OCI-LY3 (cell line): ENCODE measurements around the gene KXD1.

Source experiments
- H2AFZ ChIP-seq: fragments of 200-600, 300-600 bp; shearing (Covaris generic); 2 replicates; pipeline ENCODE4 v1.6.0; 2014; ENCODE audit warnings: antibody characterized with exemption, low read depth, low read length
- H3K27ac ChIP-seq: fragments of 200-600, 300-600 bp; sonication (generic); 2 replicates; pipeline ENCODE4 v1.5.1; 2014; ENCODE audit warnings: mild to moderate bottlenecking, low read length, moderate library complexity, mixed read lengths
- H3K27me3 ChIP-seq: fragments of 200-600, 300-600 bp; sonication (generic); 2 replicates; pipeline ENCODE4 v1.6.1; 2014; ENCODE audit warnings: low read depth, low read length, mixed read lengths
- H3K36me3 ChIP-seq: fragments of 200-600, 300-600 bp; sonication (generic); replicated peaks from 2 replicates; pipeline ENCODE3; 2014; ENCODE audit warnings: low read depth, low read length, mixed read lengths
- H3K4me1 ChIP-seq: fragments of 300-600, 200-600 bp; sonication (generic); 2 replicates; pipeline ENCODE4 v1.6.1; 2014; ENCODE audit warnings: low read length, mixed read lengths
- H3K4me2 ChIP-seq: fragments of 200-600, 300-600 bp; sonication (generic); 2 replicates; pipeline ENCODE4 v1.6.1; 2014; ENCODE audit warnings: low read length, mixed read lengths
- H3K4me3 ChIP-seq: fragments of 300-600, 200-600 bp; sonication (generic); 2 replicates; pipeline ENCODE4 v1.5.1; 2014; ENCODE audit warnings: antibody characterized with exemption, mild to moderate bottlenecking, low read length, moderate library complexity
- H3K79me2 ChIP-seq: fragments of 300-600, 200-600 bp; shearing (Covaris generic); 2 replicates; pipeline ENCODE4 v1.6.1; 2014; ENCODE audit warnings: mild to moderate bottlenecking, low read length, mixed read lengths
- H3K9ac ChIP-seq: fragments of 300-600, 200-600 bp; shearing (Covaris generic); 2 replicates; pipeline ENCODE4 v1.6.0; 2014; ENCODE audit warnings: mild to moderate bottlenecking, low read length, moderate library complexity
- H3K9me3 ChIP-seq: fragments of 200-600, 300-600 bp; shearing (Covaris generic); 2 replicates; pipeline ENCODE4 v1.6.1; 2014; ENCODE audit warnings: low read length, mixed read lengths; ENCODE audit not compliant: insufficient read depth
- H4K20me1 ChIP-seq: fragments of 200-600, 300-600 bp; sonication (generic); 2 replicates; pipeline ENCODE4 v1.6.1; 2016; ENCODE audit warnings: low read length, mixed read lengths; ENCODE audit not compliant: insufficient read depth
- CTCF ChIP-seq: fragments of 200-600, 300-600 bp; sonication (generic); IDR thresholded peaks from 2 replicates; pipeline ENCODE4 v1.5.1; 2014; ENCODE audit warnings: antibody characterized with exemption, low read length, low read depth
- EZH2phosphoT487 ChIP-seq: fragments of 200-600 bp; shearing (Covaris generic); IDR thresholded peaks from 2 replicates; pipeline ENCODE4 v1.6.1; 2018; ENCODE audit warnings: antibody characterized with exemption, mixed run types, low read depth

KXD1 gene

GRCh38 chr19:18519962-18520847, 37.5 kb upstream of the KXD1 start:
- no peak overlapping the region for H2AFZ ChIP-seq
- peaks cover 66% of the 10 kb centered on the region for H3K79me2 ChIP-seq
- H3K9ac ChIP-seq = peak overlapping the region; percentile 91
- peaks cover 6% of the 10 kb centered on the region for H3K36me3 ChIP-seq
- H3K9me3 ChIP-seq = no peaks in the 10 kb centered on the region
- H3K4me2 ChIP-seq = peak overlapping the region; percentile 83
- peak overlapping the region; percentile 85 for H3K4me3 ChIP-seq
- H3K27me3 ChIP-seq = no peaks in the 10 kb centered on the region
- peaks cover 24% of the 10 kb centered on the region for H3K4me1 ChIP-seq
- peak overlapping the region; percentile 82 for H3K27ac ChIP-seq
- TF ChIP-seq EZH2phosphoT487 (no peak), CTCF (peak; percentile 91)
- H4K20me1 ChIP-seq = peaks cover 50% of the 10 kb centered on the region

GRCh38 chr19:18520848-18521691, 36.6 kb upstream of the KXD1 start:
- H3K4me3 ChIP-seq = peak overlapping the region; percentile 85
- TF ChIP-seq CTCF (no peak; the same call in 1 of the 2 replicates), EZH2phosphoT487 (no peak)
- peaks cover 6% of the 10 kb centered on the region for H3K36me3 ChIP-seq
- H3K27ac ChIP-seq = peak overlapping the region; percentile 82
- H3K4me2 ChIP-seq = peak overlapping the region; percentile 83
- no peak overlapping the region for H2AFZ ChIP-seq
- peaks cover 58% of the 10 kb centered on the region for H3K79me2 ChIP-seq
- no peaks in the 10 kb centered on the region for H3K27me3 ChIP-seq
- peaks cover 41% of the 10 kb centered on the region for H4K20me1 ChIP-seq
- peaks cover 26% of the 10 kb centered on the region for H3K4me1 ChIP-seq
- H3K9ac ChIP-seq = peak overlapping the region; percentile 91
- no peaks in the 10 kb centered on the region for H3K9me3 ChIP-seq

GRCh38 chr19:18521692-18522123, 36.0 kb upstream of the KXD1 start, which contains the start of gene ELL:
ELL (minus strand) TSS chr19:18522070; CDS start chr19:18522055, 15 bp downstream.
- Histone ChIP-seq H3K79me2 (peaks cover 51% of the 10 kb centered on the region), H3K27ac (peak within 1 kb of the TSS; percentile 82), H3K4me2 (peak within 1 kb of the TSS; percentile 83), H2AFZ (peak within 1 kb of the TSS; percentile 33; the same call in 1 of the 2 replicates), H3K9ac (peak within 1 kb of the TSS; percentile 91), H3K4me3 (peak within 1 kb of the TSS; percentile 85), H3K9me3 (no peaks in the 10 kb centered on the region), H4K20me1 (peaks cover 35% of the 10 kb centered on the region), H3K27me3 (no peaks in the 10 kb centered on the region), H3K4me1 (peaks cover 26% of the 10 kb centered on the region), H3K36me3 (peaks cover 6% of the 10 kb centered on the region)
- no peak for TF ChIP-seq EZH2phosphoT487
- TF ChIP-seq CTCF = no peak
